ENCODE measurements around the gene HEATR5A. TPM values are rescaled to one million over a fixed set of nuclear protein-coding genes. Genes with fewer than 3 reads are reported as not detected.

Gene HEATR5A
- total and polyA plus RNA-seq, 10 of the 15 experiments (the other 5 are each of a cell fraction or from before 2014, with no cell fraction given): 5.1 to 37.1 (median 13.8) TPM

GRCh38 chr14:31420319-31421111 is at the start of gene HEATR5A (continued):
- TF ChIP-seq ZNF384 (IDR thresholded peaks at IDR 0.05; ENCODE audit: borderline replicate concordance, low read depth, low read length) (no peak), GABPA (IDR thresholded peaks at IDR 0.05; ENCODE audit: low read depth) (no peak), IRF5 (IDR thresholded peaks at IDR 0.05; ENCODE audit: borderline replicate concordance) (no peak), ZBED1 (IDR thresholded peaks at IDR 0.05; ENCODE audit: borderline replicate concordance) (no peak), CREB1 (IDR thresholded peaks at IDR 0.05; ENCODE audit: low read depth) (no peak), E2F4 (IDR thresholded peaks at IDR 0.05; ENCODE audit: low read depth, low read length) (no peak), NFYB (IDR thresholded peaks at IDR 0.05; ENCODE audit: insufficient read depth, low read depth, low read length) (peak; percentile 75; the same call in 1 of the 2 replicates), ZBTB11 (CRISPR knock-in tag; IDR thresholded peaks at IDR 0.05) (no peak), ATF7 (IDR thresholded peaks at IDR 0.05; ENCODE audit: low read depth) (no peak), CREM (IDR thresholded peaks at IDR 0.05; ENCODE audit: low read depth) (peak; percentile 49; the same call in 1 of the 2 replicates), SMC3 (IDR thresholded peaks at IDR 0.05; ENCODE audit: borderline replicate concordance, low read length) (no peak), IRF4 (IDR thresholded peaks at IDR 0.05; ENCODE audit: low read depth, low read length) (no peak), MYC (IDR thresholded peaks at IDR 0.05; ENCODE audit: insufficient read depth, insufficient read length, insufficient replicate concordance, low read length, severe bottlenecking) (no peak), NFYA (IDR thresholded peaks at IDR 0.05; ENCODE audit: borderline replicate concordance, low read depth, low read length) (no peak), CHD2 (IDR thresholded peaks at IDR 0.05; ENCODE audit: borderline replicate concordance, low read depth, low read length) (peak; percentile 79), BACH1 (IDR thresholded peaks at IDR 0.05; ENCODE audit: borderline replicate concordance) (peak; percentile 83; the same call in 1 of the 2 replicates), MAX (IDR thresholded peaks at IDR 0.05; ENCODE audit: low read depth, low read length) (peak; percentile 66), ESRRA (IDR thresholded peaks at IDR 0.05; ENCODE audit: low read length) (peak; percentile 87; the same call in 1 of the 2 replicates), ASH2L (IDR thresholded peaks at IDR 0.05; ENCODE audit: borderline replicate concordance, low read depth) (no peak), NFIC (IDR thresholded peaks at IDR 0.05; ENCODE audit: low read depth, low read length) (0 out of 2 replicates have a peak, but pooled peaks have one; percentile 32)
